ENCODE measurements around the gene EEF1AKMT2. TPM values are rescaled to one million over a fixed set of nuclear protein-coding genes. Genes with fewer than 3 reads are reported as not detected.

The EEF1AKMT2 gene
- total and polyA plus RNA-seq, 2 donors from 2014 or later, result 18.0 to 20.5 TPM

- intact Hi-C loops (cut with DNase I), result no loop called here
- Histone ChIP-seq H3K27me3 (ENCODE audit: control insufficient read depth, insufficient read depth, low read length) (no peaks in the 10 kb centered on the region), H3K9ac (ENCODE audit: low read length in 3 of 3) (no peak overlapping the region), H3K27ac (ENCODE audit: low read depth in 2 of 2, low read length in 2 of 2) (peak overlapping the region in 1 of 2 donors; percentile 26), H3K9me3 (ENCODE audit: control insufficient read depth in 2 of 3, insufficient read depth in 1 of 3, low read length in 3 of 3) (no peaks in the 10 kb centered on the region), H3K4me1 (ENCODE audit: control insufficient read depth in 2 of 3, insufficient read depth in 2 of 3, low read depth in 1 of 3, low read length in 3 of 3) (peaks cover 14 to 58% (median 55%) of the 10 kb centered on the region in 3 donors), H3K36me3 (ENCODE audit: control insufficient read depth in 2 of 3, insufficient read depth in 3 of 3, low read length in 3 of 3) (no peaks in the 10 kb centered on the region), H3K4me3 (ENCODE audit: low read length in 3 of 3) (no peak overlapping the region)
- TF ChIP-seq CTCF (IDR thresholded peaks at IDR 0.05; ENCODE audit: borderline replicate concordance, extremely low read depth, insufficient read depth), result no peak
- DNase-seq (peak in 3 of 5 donors; percentile 47 to 89 (median 85)), FAIRE-seq (no peak)
These were observed 75.3 kb downstream of the EEF1AKMT2 start for GRCh38 chr10:124716369-124716768.

GRCh38 chr10:124715439-124715838, 76.2 kb downstream of the EEF1AKMT2 start:
- DNase-seq (peak in 1 of 5 donors; percentile 35), FAIRE-seq (no peak)
- Histone ChIP-seq H3K27ac (ENCODE audit: low read depth in 2 of 2, low read length in 2 of 2) (no peak overlapping the region), H3K27me3 (ENCODE audit: control insufficient read depth, insufficient read depth, low read length) (no peaks in the 10 kb centered on the region), H3K4me3 (ENCODE audit: low read length in 3 of 3) (no peak overlapping the region), H3K9ac (ENCODE audit: low read length in 3 of 3) (no peak overlapping the region), H3K9me3 (ENCODE audit: control insufficient read depth in 2 of 3, insufficient read depth in 1 of 3, low read length in 3 of 3) (no peaks in the 10 kb centered on the region), H3K4me1 (ENCODE audit: control insufficient read depth in 2 of 3, insufficient read depth in 2 of 3, low read depth in 1 of 3, low read length in 3 of 3) (peaks cover 14 to 60% (median 55%) of the 10 kb centered on the region in 3 donors), H3K36me3 (ENCODE audit: control insufficient read depth in 2 of 3, insufficient read depth in 3 of 3, low read length in 3 of 3) (no peaks in the 10 kb centered on the region)
- intact Hi-C loops (cut with DNase I), result no loop called here
- no peak for TF ChIP-seq CTCF (IDR thresholded peaks at IDR 0.05; ENCODE audit: borderline replicate concordance, extremely low read depth, insufficient read depth)

GRCh38 chr10:124713679-124714255, 77.9 kb downstream of the EEF1AKMT2 start:
- Histone ChIP-seq H3K4me1 (ENCODE audit: control insufficient read depth in 2 of 3, insufficient read depth in 2 of 3, low read depth in 1 of 3, low read length in 3 of 3) (peaks cover 16 to 70% (median 61%) of the 10 kb centered on the region in 3 donors), H3K36me3 (ENCODE audit: control insufficient read depth in 2 of 3, insufficient read depth in 3 of 3, low read length in 3 of 3) (no peaks in the 10 kb centered on the region), H3K27ac (ENCODE audit: low read depth in 2 of 2, low read length in 2 of 2) (peak overlapping the region in 1 of 2 donors; percentile 32), H3K9ac (ENCODE audit: low read length in 3 of 3) (no peak overlapping the region), H3K27me3 (ENCODE audit: control insufficient read depth, insufficient read depth, low read length) (no peaks in the 10 kb centered on the region), H3K4me3 (ENCODE audit: low read length in 3 of 3) (no peak overlapping the region), H3K9me3 (ENCODE audit: control insufficient read depth in 2 of 3, insufficient read depth in 1 of 3, low read length in 3 of 3) (no peaks in the 10 kb centered on the region)
- TF ChIP-seq CTCF (IDR thresholded peaks at IDR 0.05; ENCODE audit: borderline replicate concordance, extremely low read depth, insufficient read depth), result no peak
- DNase-seq, result no peak
- FAIRE-seq, result no peak
- intact Hi-C loops (cut with DNase I), result no loop called here

Measured in kidney (tissue), 14 donors.